Smooth muscle cell (in vitro differentiated cells): ENCODE results near the gene BCAP31. TPM values are rescaled to one million over a fixed set of nuclear protein-coding genes. Genes with fewer than 3 reads are reported as not detected.

ENCODE experiments used
- DNase-seq: peaks from one replicate; lab custom pipeline; 2025; ENCODE audit not compliant: unreplicated experiment; lab: John Stamatoyannopoulos, UW
- H2AFZ ChIP-seq: fragments of 200-600 bp; sonication (generic); 2 replicates; pipeline ENCODE4 v1.6.0; 2016; ENCODE audit warnings: antibody characterized with exemption, low read depth, mild to moderate bottlenecking
- H3F3A ChIP-seq: fragments of 200-600 bp; sonication (generic); 2 replicates; pipeline ENCODE4 v1.6.0; 2017; ENCODE audit warnings: antibody characterized with exemption, low read depth
- H3K27ac ChIP-seq: fragments of 200-600 bp; sonication (generic); 2 replicates; pipeline ENCODE4 v1.5.1; 2016; ENCODE audit warnings: low read depth, mild to moderate bottlenecking
- H3K27me3 ChIP-seq: fragments of 200-600 bp; sonication (generic); 2 replicates; pipeline ENCODE4 v1.6.1; 2016; ENCODE audit warnings: low read depth, mild to moderate bottlenecking
- H3K36me3 ChIP-seq: fragments of 200-600 bp; sonication (generic); 2 replicates; pipeline ENCODE4 v1.5.1; 2016; ENCODE audit warnings: low read depth
- H3K4me1 ChIP-seq: fragments of 200-600 bp; sonication (generic); 2 replicates; pipeline ENCODE4 v1.5.1; 2016; ENCODE audit warnings: low read depth
- H3K4me2 ChIP-seq: fragments of 200-600 bp; sonication (generic); 2 replicates; pipeline ENCODE4 v1.6.0; 2016; ENCODE audit warnings: mild to moderate bottlenecking
- H3K4me3 ChIP-seq: fragments of 200-600 bp; sonication (generic); 2 replicates; pipeline ENCODE4 v1.5.1; 2016; ENCODE audit warnings: mild to moderate bottlenecking
- H3K79me2 ChIP-seq: fragments of 200-600 bp; sonication (generic); 2 replicates; pipeline ENCODE4 v1.6.0; 2016; ENCODE audit warnings: low read depth, mild to moderate bottlenecking
- H3K9ac ChIP-seq: fragments of 200-600 bp; sonication (generic); 2 replicates; pipeline ENCODE4 v1.6.0; 2016; ENCODE audit warnings: low read depth
- H3K9me3 ChIP-seq: fragments of 200-600 bp; sonication (generic); replicated peaks from 2 replicates; pipeline ENCODE4 v1.5.1; 2016; ENCODE audit warnings: low read depth
- H4K20me1 ChIP-seq: fragments of 200-600 bp; sonication (generic); 2 replicates; pipeline ENCODE4 v1.6.0; 2016; ENCODE audit warnings: low read depth
- WGBS: methylation state at CpG from one replicate; pipeline ENCODE4 v1.1.7; 2016; ENCODE audit warnings: low lambda C conversion rate; 5-methylcytosine and 5-hydroxymethylcytosine counted together
- polyA plus RNA-seq: library from polyadenylated mRNA; unstranded; fragments of >200 nt; fragmentation: Nextera tagmentation; extraction: Ambion mirVana; gene quantifications from 2 replicates; pipeline ENCODE4 v1.2.1, GENCODE V29; 2016
- total RNA-seq: library from RNA; depleted of rRNA; stranded (reverse); fragments of >200 nt; gene quantifications from 2 replicates; pipeline ENCODE4 v1.2.3, GENCODE V29; 2014
- TF ChIP-seq, protein P1 (sequence below): fragments of 200-600 bp; sonication (generic); IDR thresholded peaks from 2 replicates; pipeline ENCODE4 v1.5.1; 2017; ENCODE audit warnings: borderline replicate concordance, mild to moderate bottlenecking, antibody characterized with exemption; ENCODE audit not compliant: insufficient read depth, poor library complexity, severe bottlenecking

The BCAP31 gene
- total and polyA plus RNA-seq, 2 experiments from 2014 or later, result 139 to 207 TPM

DNA sequence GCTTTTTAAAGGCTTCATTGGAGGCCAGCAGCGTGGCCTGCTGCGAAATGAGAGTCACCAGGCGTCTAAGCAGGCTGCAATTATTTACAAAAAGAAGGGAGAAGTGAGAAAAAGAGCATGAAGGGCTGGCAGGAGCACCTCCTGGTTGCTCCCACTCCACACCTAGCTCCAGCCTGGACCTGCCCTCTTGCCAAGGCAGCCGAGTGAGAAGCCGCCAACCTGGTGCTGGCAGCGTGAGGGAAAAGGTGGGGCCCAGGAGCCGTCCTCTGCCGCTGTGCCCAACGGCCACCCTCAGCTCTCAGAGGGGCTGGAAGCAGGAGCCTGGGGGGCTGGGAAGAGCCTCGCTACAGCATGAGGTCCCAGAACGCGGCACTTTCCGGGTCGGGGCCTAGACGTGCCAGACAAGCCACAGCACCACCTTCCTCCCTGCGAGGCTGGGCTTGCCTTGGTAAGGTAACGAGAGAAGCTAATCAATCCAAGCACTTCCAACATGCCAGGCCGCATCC, 20.1 kb downstream of the BCAP31 start:
- no peak overlapping the region for H3K4me3 ChIP-seq
- no peak overlapping the region for H3K27ac ChIP-seq
- TF ChIP-seq, protein P1, sequence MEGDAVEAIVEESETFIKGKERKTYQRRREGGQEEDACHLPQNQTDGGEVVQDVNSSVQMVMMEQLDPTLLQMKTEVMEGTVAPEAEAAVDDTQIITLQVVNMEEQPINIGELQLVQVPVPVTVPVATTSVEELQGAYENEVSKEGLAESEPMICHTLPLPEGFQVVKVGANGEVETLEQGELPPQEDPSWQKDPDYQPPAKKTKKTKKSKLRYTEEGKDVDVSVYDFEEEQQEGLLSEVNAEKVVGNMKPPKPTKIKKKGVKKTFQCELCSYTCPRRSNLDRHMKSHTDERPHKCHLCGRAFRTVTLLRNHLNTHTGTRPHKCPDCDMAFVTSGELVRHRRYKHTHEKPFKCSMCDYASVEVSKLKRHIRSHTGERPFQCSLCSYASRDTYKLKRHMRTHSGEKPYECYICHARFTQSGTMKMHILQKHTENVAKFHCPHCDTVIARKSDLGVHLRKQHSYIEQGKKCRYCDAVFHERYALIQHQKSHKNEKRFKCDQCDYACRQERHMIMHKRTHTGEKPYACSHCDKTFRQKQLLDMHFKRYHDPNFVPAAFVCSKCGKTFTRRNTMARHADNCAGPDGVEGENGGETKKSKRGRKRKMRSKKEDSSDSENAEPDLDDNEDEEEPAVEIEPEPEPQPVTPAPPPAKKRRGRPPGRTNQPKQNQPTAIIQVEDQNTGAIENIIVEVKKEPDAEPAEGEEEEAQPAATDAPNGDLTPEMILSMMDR, result no peak
- DNase-seq, result no peak
- no peaks in the 10 kb centered on the region for H3K4me1 ChIP-seq
- H3F3A ChIP-seq, result no peaks in the 10 kb centered on the region
- H3K79me2 ChIP-seq, result no peaks in the 10 kb centered on the region
- H2AFZ ChIP-seq, result no peak overlapping the region
- peaks cover 7% of the 10 kb centered on the region for H4K20me1 ChIP-seq
- WGBS, result 93% methylated on average over 18 of the region's 18 CpGs
- H3K4me2 ChIP-seq, result no peak overlapping the region
- H3K9me3 ChIP-seq, result no peaks in the 10 kb centered on the region
- no peaks in the 10 kb centered on the region for H3K27me3 ChIP-seq
- no peak overlapping the region for H3K9ac ChIP-seq
- H3K36me3 ChIP-seq, result no peaks in the 10 kb centered on the region

DNA sequence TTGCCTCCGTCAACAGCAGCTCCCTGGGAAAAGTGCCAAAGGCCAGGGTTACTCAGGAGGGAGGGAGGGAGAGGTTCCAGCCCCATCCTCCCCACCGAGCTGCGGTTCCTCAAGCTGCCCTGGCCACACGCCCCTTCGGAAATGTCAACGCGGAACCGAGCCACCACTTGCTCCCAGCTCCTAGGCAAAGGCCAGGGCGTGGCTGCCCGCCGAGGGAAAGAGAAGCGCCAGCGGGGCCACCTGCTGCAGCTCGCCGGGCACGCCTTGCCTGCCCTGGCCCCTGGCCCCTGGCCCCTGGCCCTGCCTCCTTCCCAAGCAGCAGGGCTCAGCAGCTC, 21.2 kb downstream of the BCAP31 start:
- H3K27me3 ChIP-seq, result no peaks in the 10 kb centered on the region
- no peak overlapping the region for H3K4me3 ChIP-seq
- H3K4me2 ChIP-seq, result no peak overlapping the region
- no peak overlapping the region for H3K27ac ChIP-seq
- H3K4me1 ChIP-seq, result no peaks in the 10 kb centered on the region
- H3K9ac ChIP-seq, result no peak overlapping the region
- no peaks in the 10 kb centered on the region for H3K79me2 ChIP-seq
- H3F3A ChIP-seq, result no peaks in the 10 kb centered on the region
- H3K36me3 ChIP-seq, result no peaks in the 10 kb centered on the region
- 94% methylated on average over 16 of the region's 16 CpGs for WGBS
- H3K9me3 ChIP-seq, result no peaks in the 10 kb centered on the region
- peaks cover 4% of the 10 kb centered on the region for H4K20me1 ChIP-seq
- no peak for DNase-seq
- H2AFZ ChIP-seq, result no peak overlapping the region
- TF ChIP-seq, protein P1, result no peak

DNA sequence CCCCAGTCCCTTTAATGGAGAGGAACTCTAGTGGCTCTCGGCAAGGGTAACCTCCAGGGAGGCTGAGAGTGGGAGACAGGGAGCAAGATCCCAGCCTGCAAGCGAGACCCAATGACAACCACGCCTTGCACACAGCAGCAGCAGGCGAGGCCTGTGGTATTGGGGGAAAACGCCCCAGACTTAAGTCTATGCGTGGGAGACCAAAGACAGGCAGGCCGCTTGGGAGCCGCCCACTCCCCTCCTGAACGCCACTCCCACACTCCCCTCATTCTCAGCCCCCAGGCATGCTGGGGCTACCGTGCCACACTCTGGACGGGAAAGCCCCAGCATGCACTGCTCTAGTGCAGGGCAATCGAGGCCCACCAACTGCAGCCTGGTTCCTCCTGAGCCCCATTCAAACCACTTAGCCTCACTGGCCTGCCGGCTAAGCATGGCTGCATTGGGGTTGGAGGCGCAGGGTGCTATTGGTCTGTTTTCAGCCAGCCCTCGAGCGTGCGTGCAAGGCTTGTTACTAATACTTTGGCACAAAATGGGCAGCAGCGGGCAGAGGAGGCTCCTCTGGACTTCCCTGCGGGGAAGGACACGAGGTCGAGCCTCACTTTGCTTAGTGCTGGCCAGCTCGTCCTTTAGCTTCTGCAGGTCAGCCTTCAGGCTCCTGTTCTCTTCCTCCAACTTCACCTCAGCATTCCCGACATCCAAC, 21.7 kb downstream of the BCAP31 start:
- H4K20me1 ChIP-seq, result no peaks in the 10 kb centered on the region
- no peaks in the 10 kb centered on the region for H3K36me3 ChIP-seq
- TF ChIP-seq, protein P1, result no peak
- DNase-seq, result no peak
- H3K79me2 ChIP-seq, result no peaks in the 10 kb centered on the region
- 90% methylated on average over 23 of the region's 23 CpGs for WGBS
- no peaks in the 10 kb centered on the region for H3K4me1 ChIP-seq
- H3K4me2 ChIP-seq, result no peak overlapping the region
- no peaks in the 10 kb centered on the region for H3K27me3 ChIP-seq
- no peak overlapping the region for H3K27ac ChIP-seq
- H3K9ac ChIP-seq, result no peak overlapping the region
- H3K4me3 ChIP-seq, result no peak overlapping the region
- no peak overlapping the region for H2AFZ ChIP-seq
- H3F3A ChIP-seq, result no peaks in the 10 kb centered on the region
- no peaks in the 10 kb centered on the region for H3K9me3 ChIP-seq

DNA sequence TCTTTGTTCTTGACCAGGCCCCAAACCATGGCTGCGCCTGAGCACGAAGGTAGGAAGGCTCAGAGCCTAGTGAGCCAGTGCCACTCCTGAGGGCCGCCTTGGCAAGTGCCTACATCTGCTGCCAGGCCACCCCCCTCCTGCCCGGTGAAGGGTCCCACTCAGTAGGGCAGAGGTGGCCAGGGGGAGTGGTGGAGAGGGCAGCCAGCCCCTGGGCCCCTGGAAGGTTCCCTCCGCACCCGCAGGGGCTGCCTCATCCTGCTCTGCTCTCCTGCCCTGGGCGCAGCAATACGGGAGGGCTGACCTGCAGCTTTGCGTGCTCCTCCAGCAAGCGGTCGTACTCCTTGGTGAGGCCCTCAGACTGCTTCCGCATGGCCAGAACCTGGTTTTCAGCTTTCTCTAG, 22.5 kb downstream of the BCAP31 start:
- Histone ChIP-seq H3K36me3 (no peaks in the 10 kb centered on the region), H3K79me2 (no peaks in the 10 kb centered on the region), H3K4me2 (no peak overlapping the region), H3F3A (no peaks in the 10 kb centered on the region), H3K4me1 (no peaks in the 10 kb centered on the region), H3K9ac (no peak overlapping the region), H3K4me3 (no peak overlapping the region), H3K27ac (no peak overlapping the region), H3K9me3 (no peaks in the 10 kb centered on the region), H2AFZ (no peak overlapping the region), H4K20me1 (no peaks in the 10 kb centered on the region), H3K27me3 (no peaks in the 10 kb centered on the region)
- no peak for DNase-seq
- TF ChIP-seq, protein P1, result no peak
- 94% methylated on average over 12 of the region's 12 CpGs for WGBS
